HepG2 (cell line): ENCODE data around the gene MPZL3. TPM values are rescaled to one million over a fixed set of nuclear protein-coding genes. Genes with fewer than 3 reads are reported as not detected.

Source experiments
- KAT8 ChIP-seq: IDR thresholded peaks from 2 replicates; pipeline ENCODE4 v1.6.1; 2016; ENCODE audit warnings: missing genetic modification reagents, missing compliant biosample characterization
- MEIS1 ChIP-seq: sonication (generic); formaldehyde crosslinking; IDR thresholded peaks from 2 replicates; pipeline ENCODE4 v1.9.0; 2021; ENCODE audit warnings: mild to moderate bottlenecking, missing genetic modification reagents, moderate library complexity, borderline replicate concordance
- SIX4 ChIP-seq: sonication (generic); formaldehyde crosslinking; IDR thresholded peaks from 2 replicates; pipeline ENCODE4 v1.4.0; 2020; ENCODE audit warnings: missing genetic modification reagents
- ZFP82 ChIP-seq: sonication (generic); formaldehyde crosslinking; IDR thresholded peaks from 2 replicates; pipeline ENCODE4 v1.5.1; 2020; ENCODE audit warnings: mild to moderate bottlenecking, missing genetic modification reagents, borderline replicate concordance
- ZNF207 ChIP-seq: fragments of 450-650 bp; IDR thresholded peaks from 2 replicates; pipeline ENCODE4 v1.6.1; 2016; ENCODE audit warnings: antibody characterized with exemption, borderline replicate concordance
- ZNF552 ChIP-seq: sonication (generic); formaldehyde crosslinking; IDR thresholded peaks from 2 replicates; pipeline ENCODE4 v1.9.0; 2022; ENCODE audit warnings: missing genetic modification reagents, mild to moderate bottlenecking, borderline replicate concordance
- ZNF678 ChIP-seq: sonication (generic); formaldehyde crosslinking; IDR thresholded peaks from 2 replicates; pipeline ENCODE4 v1.4.0; 2020; ENCODE audit warnings: mild to moderate bottlenecking, missing genetic modification reagents
- ZNF746 ChIP-seq: sonication (generic); formaldehyde crosslinking; IDR thresholded peaks from 2 replicates; pipeline ENCODE4 v1.8.0; 2022; ENCODE audit warnings: mild to moderate bottlenecking, missing genetic modification reagents
- ZNF792 ChIP-seq: IDR thresholded peaks from 2 replicates; pipeline ENCODE4 v1.6.1; 2016
- polyA plus RNA-seq, 8 experiments: library from polyadenylated mRNA; depleted of rRNA in 3 of 8; stranded (reverse) in 7 of 8; unstranded in 1 of 8; fragments of >200 nt; fragmentation: Illumina TruSeq in 4 of 8; extraction: Trizol in 4 of 8; gene quantifications; 2 replicates each; pipeline versions ENCODE4 v1.2.1 to v1.2.3, GENCODE V29; 2011 to 2016; ENCODE audit warnings: low read depth in 4 of 8, missing spikeins in 1 of 8, mixed read lengths in 1 of 8; ENCODE audit not compliant: insufficient read depth in 1 of 8
- total RNA-seq, 5 experiments: library from RNA; depleted of rRNA; stranded (reverse); fragments of >200 nt; fragmentation: Illumina TruSeq; extraction: Trizol; gene quantifications; 2 replicates each; pipeline ENCODE4 v1.2.3, GENCODE V29; 2016; ENCODE audit warnings: low read depth in 1 of 5
- TF ChIP-seq, protein P1 (sequence below), 2 experiments: fragments of 450-650 bp in 1 of 2; sonication (generic) in 1 of 2; formaldehyde crosslinking; IDR thresholded peaks; 2 replicates each; pipeline versions ENCODE4 v1.5.0 to v1.8.0; 2020 to 2022; ENCODE audit warnings: mild to moderate bottlenecking in 1 of 2, missing genetic modification reagents in 1 of 2
- TF ChIP-seq, protein P2 (sequence below): sonication (generic); formaldehyde crosslinking; conservative IDR thresholded peaks from 2 replicates; pipeline ENCODE4 v1.4.0; 2020; ENCODE audit warnings: mild to moderate bottlenecking, missing genetic modification reagents, moderate library complexity

The MPZL3 gene
- total and polyA plus RNA-seq, 2 of the 13 experiments (the other 11 are each of a cell fraction or from before 2014, with no cell fraction given) = 5.3 to 9.3 TPM

DNA sequence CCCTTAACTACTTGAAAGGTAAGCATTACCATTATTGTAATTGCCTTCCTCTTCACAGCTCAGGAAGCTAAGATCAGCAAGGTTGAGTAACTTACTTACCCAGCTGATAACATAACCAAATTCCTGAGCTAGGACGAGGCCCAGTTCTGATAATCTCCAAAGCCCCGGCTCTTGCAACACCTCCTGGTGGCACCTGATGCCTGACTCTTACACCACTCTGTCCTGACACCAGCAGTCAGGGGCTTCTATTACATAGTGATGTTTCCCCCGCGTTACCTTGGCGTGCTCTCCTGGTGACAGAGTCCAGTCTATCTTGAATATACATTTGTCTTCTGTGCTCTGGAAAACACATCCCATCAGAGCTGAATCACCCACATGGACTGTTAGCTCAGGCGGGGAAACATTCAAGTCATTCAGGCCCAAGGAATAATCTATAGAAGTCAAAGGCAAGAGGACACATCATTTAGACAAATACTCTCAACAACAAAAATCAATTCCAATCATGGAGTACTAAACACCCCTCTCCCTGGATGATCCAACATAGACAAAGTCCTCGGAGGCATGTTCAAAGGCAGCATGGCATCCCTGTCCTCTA lies 39.9 kb downstream of the MPZL3 start (continued):
- TF ChIP-seq ZFP82 (CRISPR knock-in tag) (no peak), ZNF792 (CRISPR knock-in tag) (0 out of 2 replicates have a peak, but pooled peaks have one; percentile 65), KAT8 (CRISPR knock-in tag) (peak; percentile 81), ZNF678 (CRISPR knock-in tag) (no peak), ZNF746 (peak; percentile 48; the same call in 1 of the 2 replicates), MEIS1 (CRISPR knock-in tag) (peak; percentile 93), ZNF207 (no peak), SIX4 (CRISPR knock-in tag) (peak; percentile 85), ZNF552 (CRISPR knock-in tag) (0 out of 2 replicates have a peak, but pooled peaks have one; percentile 45)
- TF ChIP-seq, protein P1, sequence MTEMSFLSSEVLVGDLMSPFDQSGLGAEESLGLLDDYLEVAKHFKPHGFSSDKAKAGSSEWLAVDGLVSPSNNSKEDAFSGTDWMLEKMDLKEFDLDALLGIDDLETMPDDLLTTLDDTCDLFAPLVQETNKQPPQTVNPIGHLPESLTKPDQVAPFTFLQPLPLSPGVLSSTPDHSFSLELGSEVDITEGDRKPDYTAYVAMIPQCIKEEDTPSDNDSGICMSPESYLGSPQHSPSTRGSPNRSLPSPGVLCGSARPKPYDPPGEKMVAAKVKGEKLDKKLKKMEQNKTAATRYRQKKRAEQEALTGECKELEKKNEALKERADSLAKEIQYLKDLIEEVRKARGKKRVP (CRISPR knock-in tag; IDR thresholded peaks at IDR 0.05) = peak in 1 of 2 experiments; percentile 91; a peak in 2 of 4 replicates
- TF ChIP-seq, protein P2, sequence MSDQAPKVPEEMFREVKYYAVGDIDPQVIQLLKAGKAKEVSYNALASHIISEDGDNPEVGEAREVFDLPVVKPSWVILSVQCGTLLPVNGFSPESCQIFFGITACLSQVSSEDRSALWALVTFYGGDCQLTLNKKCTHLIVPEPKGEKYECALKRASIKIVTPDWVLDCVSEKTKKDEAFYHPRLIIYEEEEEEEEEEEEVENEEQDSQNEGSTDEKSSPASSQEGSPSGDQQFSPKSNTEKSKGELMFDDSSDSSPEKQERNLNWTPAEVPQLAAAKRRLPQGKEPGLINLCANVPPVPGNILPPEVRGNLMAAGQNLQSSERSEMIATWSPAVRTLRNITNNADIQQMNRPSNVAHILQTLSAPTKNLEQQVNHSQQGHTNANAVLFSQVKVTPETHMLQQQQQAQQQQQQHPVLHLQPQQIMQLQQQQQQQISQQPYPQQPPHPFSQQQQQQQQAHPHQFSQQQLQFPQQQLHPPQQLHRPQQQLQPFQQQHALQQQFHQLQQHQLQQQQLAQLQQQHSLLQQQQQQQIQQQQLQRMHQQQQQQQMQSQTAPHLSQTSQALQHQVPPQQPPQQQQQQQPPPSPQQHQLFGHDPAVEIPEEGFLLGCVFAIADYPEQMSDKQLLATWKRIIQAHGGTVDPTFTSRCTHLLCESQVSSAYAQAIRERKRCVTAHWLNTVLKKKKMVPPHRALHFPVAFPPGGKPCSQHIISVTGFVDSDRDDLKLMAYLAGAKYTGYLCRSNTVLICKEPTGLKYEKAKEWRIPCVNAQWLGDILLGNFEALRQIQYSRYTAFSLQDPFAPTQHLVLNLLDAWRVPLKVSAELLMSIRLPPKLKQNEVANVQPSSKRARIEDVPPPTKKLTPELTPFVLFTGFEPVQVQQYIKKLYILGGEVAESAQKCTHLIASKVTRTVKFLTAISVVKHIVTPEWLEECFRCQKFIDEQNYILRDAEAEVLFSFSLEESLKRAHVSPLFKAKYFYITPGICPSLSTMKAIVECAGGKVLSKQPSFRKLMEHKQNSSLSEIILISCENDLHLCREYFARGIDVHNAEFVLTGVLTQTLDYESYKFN = peak; percentile 95
